H1 (cell line): ENCODE data around the gene LOXHD1. TPM values are rescaled to one million over a fixed set of nuclear protein-coding genes. Genes with fewer than 3 reads are reported as not detected.

Source experiments
- CTCF ChIA-PET: fragments of 300-600 bp; sonication (Branson Sonifier 250); formaldehyde crosslinking; loops from one replicate; lab custom pipeline; 2021; ENCODE audit not compliant: partially characterized antibody; lab: Charles Lee
- POLR2A ChIA-PET: fragments of 300-600 bp; sonication (Branson Sonifier 250); formaldehyde crosslinking; loops from one replicate; lab custom pipeline; 2021; ENCODE audit warnings: inconsistent platforms; ENCODE audit not compliant: partially characterized antibody; lab: Charles Lee
- DNase-seq, 2 experiments: peaks; one replicate each; pipeline versions ENCODE4 v3.0.0 to v3.0.0-alpha.2; 2010 to 2022; ENCODE audit warnings: low spot score in 2 of 2, low read depth in 1 of 2, mixed read lengths in 1 of 2
- FAIRE-seq: peaks from 2 replicates; lab custom pipeline; 2011; peaks lifted over from hg19 to GRCh38; lab: Jason Lieb, UNC
- H2AFZ ChIP-seq: 2 replicates; pipeline ENCODE4 v1.8.1; 2012; ENCODE audit warnings: low read length, inconsistent platforms
- H2AK5ac ChIP-seq: 2 replicates; pipeline ENCODE4 v1.6.1; 2013; ENCODE audit warnings: low read depth, low read length
- H2BK120ac ChIP-seq: replicated peaks from 2 replicates; pipeline ENCODE3; 2013; ENCODE audit warnings: low read depth, low read length, inconsistent platforms
- H2BK12ac ChIP-seq: 2 replicates; pipeline ENCODE4 v1.6.1; 2013; ENCODE audit warnings: low read depth, low read length
- H2BK15ac ChIP-seq: 2 replicates; pipeline ENCODE4 v1.6.1; 2013; ENCODE audit warnings: low read length
- H2BK20ac ChIP-seq: 2 replicates; pipeline ENCODE4 v1.6.1; 2013; ENCODE audit warnings: low read length
- H2BK5ac ChIP-seq: 2 replicates; pipeline ENCODE4 v1.6.1; 2013; ENCODE audit warnings: low read depth, low read length
- H3K14ac ChIP-seq: 2 replicates; pipeline ENCODE4 v1.6.1; 2013; ENCODE audit warnings: inconsistent platforms; ENCODE audit not compliant: insufficient read length
- H3K18ac ChIP-seq: 2 replicates; pipeline ENCODE4 v1.6.1; 2013; ENCODE audit warnings: low read length; ENCODE audit errors: extremely low read depth
- H3K23ac ChIP-seq: 2 replicates; pipeline ENCODE4 v1.6.1; 2013; ENCODE audit warnings: inconsistent platforms; ENCODE audit not compliant: insufficient read length
- H3K23me2 ChIP-seq: 2 replicates; pipeline ENCODE4 v1.6.1; 2013; ENCODE audit warnings: low read depth, low read length
- H3K27ac ChIP-seq: 2 replicates; pipeline ENCODE4 v1.6.1; 2011; ENCODE audit warnings: low read depth, low read length, inconsistent platforms
- H3K27me3 ChIP-seq, 4 experiments: replicated peaks in 1 of 4; 1 replicate in 1 of 4; 2 replicates in 3 of 4; pipeline versions ENCODE4 v1.6.1 to v1.8.1; 2011 to 2013; ENCODE audit warnings: low read length in 3 of 4, mild to moderate bottlenecking in 3 of 4, inconsistent platforms in 2 of 4, mixed read lengths in 2 of 4, moderate library complexity in 1 of 4; ENCODE audit not compliant: control insufficient read depth in 3 of 4, insufficient read depth in 3 of 4; ENCODE audit errors: extremely low read depth in 1 of 4
- H3K36me3 ChIP-seq, 4 experiments: 2 replicates each; pipeline versions ENCODE4 v1.6.1 to v1.8.1; 2011 to 2013; ENCODE audit warnings: mild to moderate bottlenecking in 4 of 4, low read length in 3 of 4, moderate library complexity in 2 of 4, control low read depth in 1 of 4, inconsistent platforms in 1 of 4; ENCODE audit not compliant: insufficient read depth in 4 of 4, control insufficient read depth in 2 of 4
- H3K4ac ChIP-seq: replicated peaks from 2 replicates; pipeline ENCODE3; 2013; ENCODE audit warnings: low read length, low read depth, mixed read lengths, inconsistent platforms; ENCODE audit not compliant: insufficient read length
- H3K4me1 ChIP-seq, 4 experiments: replicated peaks in 1 of 4; 1 replicate in 1 of 4; 2 replicates in 3 of 4; pipeline versions ENCODE4 v1.6.1 to v1.8.1; 2011 to 2013; ENCODE audit warnings: low read length in 3 of 4, inconsistent platforms in 2 of 4, mixed read lengths in 1 of 4; ENCODE audit not compliant: insufficient read depth in 4 of 4, control insufficient read depth in 3 of 4
- H3K4me2 ChIP-seq, 2 experiments: 2 replicates each; pipeline versions ENCODE4 v1.6.1 to v1.8.1; 2011 to 2013; ENCODE audit warnings: low read depth in 2 of 2, low read length in 2 of 2, control low read depth in 1 of 2, inconsistent platforms in 1 of 2, mild to moderate bottlenecking in 1 of 2; ENCODE audit not compliant: insufficient read depth in 1 of 2
- H3K4me3 ChIP-seq, 4 experiments: fragments of 200-600, 300-600 bp in 1 of 4; sonication (generic), shearing (Covaris generic), sonication (Bioruptor Twin) in 1 of 4; 2 replicates each; pipeline versions ENCODE4 v1.5.1 to v1.8.1; 2011 to 2016; ENCODE audit warnings: low read length in 4 of 4, low read depth in 3 of 4, control low read depth in 2 of 4, inconsistent platforms in 2 of 4, mild to moderate bottlenecking in 2 of 4, mixed read lengths in 1 of 4, moderate library complexity in 1 of 4; ENCODE audit not compliant: insufficient read depth in 2 of 4; ENCODE audit errors: extremely low read depth in 1 of 4
- H3K56ac ChIP-seq: replicated peaks from 2 replicates; pipeline ENCODE3; 2013; ENCODE audit warnings: low read depth, mild to moderate bottlenecking, mixed read lengths, low read length, inconsistent platforms; ENCODE audit not compliant: insufficient read length
- H3K79me1 ChIP-seq: 2 replicates; pipeline ENCODE4 v1.6.1; 2013; ENCODE audit warnings: low read depth, low read length, control low read depth
- H3K79me2 ChIP-seq, 2 experiments: 2 replicates each; pipeline versions ENCODE4 v1.6.1 to v1.8.1; 2012 to 2013; ENCODE audit warnings: low read length in 2 of 2, mild to moderate bottlenecking in 2 of 2, inconsistent platforms in 1 of 2; ENCODE audit not compliant: insufficient read depth in 2 of 2, control insufficient read depth in 1 of 2
- H3K9ac ChIP-seq, 4 experiments: replicated peaks in 1 of 4; 1 replicate in 1 of 4; 2 replicates in 3 of 4; pipeline versions ENCODE4 v1.6.1 to v1.8.1; 2011 to 2013; ENCODE audit warnings: low read depth in 3 of 4, low read length in 3 of 4, control low read depth in 2 of 4, mild to moderate bottlenecking in 2 of 4, moderate library complexity in 2 of 4, inconsistent platforms in 1 of 4; ENCODE audit errors: extremely low read depth in 1 of 4
- H3K9me3 ChIP-seq, 2 experiments: 2 replicates each; pipeline versions ENCODE4 v1.6.1 to v1.8.1; 2012 to 2013; ENCODE audit warnings: mild to moderate bottlenecking in 2 of 2, moderate library complexity in 2 of 2, control low read depth in 1 of 2, inconsistent platforms in 1 of 2, low read depth in 1 of 2, low read length in 1 of 2, mixed read lengths in 1 of 2; ENCODE audit not compliant: insufficient read depth in 2 of 2
- H4K20me1 ChIP-seq, 2 experiments: replicated peaks in 1 of 2; 2 replicates each; pipeline versions ENCODE3 to v1.8.1; 2011 to 2013; ENCODE audit warnings: inconsistent platforms in 2 of 2, low read length in 2 of 2, mild to moderate bottlenecking in 1 of 2; ENCODE audit not compliant: insufficient read depth in 2 of 2, control insufficient read depth in 1 of 2
- H4K5ac ChIP-seq: 2 replicates; pipeline ENCODE4 v1.6.1; 2013; ENCODE audit warnings: low read length, low read depth, mixed read lengths, inconsistent platforms; ENCODE audit not compliant: insufficient read length
- H4K8ac ChIP-seq: 2 replicates; pipeline ENCODE4 v1.8.0; 2013; ENCODE audit warnings: mild to moderate bottlenecking, moderate library complexity, low read length, inconsistent platforms; ENCODE audit not compliant: insufficient read depth; ENCODE audit errors: extremely low read depth
- H4K91ac ChIP-seq: replicated peaks from 2 replicates; pipeline ENCODE3; 2013; ENCODE audit warnings: low read length, mixed read lengths, inconsistent platforms; ENCODE audit not compliant: insufficient read length
- CHD2 ChIP-seq: IDR thresholded peaks from 2 replicates; pipeline ENCODE4 v1.6.1; 2012; ENCODE audit warnings: low read length, improper control_type of control experiment
- WGBS, 2 experiments: shearing (Covaris generic) in 1 of 2; methylation state at CpG; one replicate each; pipeline versions ENCODE4 v1.1.6 to v1.1.7; 2013 to 2015; ENCODE audit warnings: low lambda C conversion rate in 2 of 2, mixed read lengths in 2 of 2, inconsistent platforms in 1 of 2, low coverage in 1 of 2, missing lambda C conversion rate in 1 of 2; ENCODE audit not compliant: insufficient replicate concordance in 2 of 2, insufficient coverage in 1 of 2, insufficient read length in 1 of 2; ENCODE audit errors: extremely low coverage in 1 of 2, missing lambda C conversion rate in 1 of 2; 5-methylcytosine and 5-hydroxymethylcytosine counted together
- polyA plus RNA-seq, 7 experiments: library from polyadenylated mRNA; depleted of rRNA in 3 of 7; stranded (reverse) in 5 of 7; unstranded in 2 of 7; fragments of >200 nt in 5 of 7; fragments of 200-250 nt in 2 of 7; gene quantifications; 1 replicate in 5 of 7; 2 replicates in 1 of 7; 4 replicates in 1 of 7; pipeline versions ENCODE4 v1.2.1 to v1.2.3, GENCODE V29; 2011 to 2013; ENCODE audit warnings: missing spikeins in 2 of 7, mixed read lengths in 2 of 7
- total RNA-seq: library from RNA; stranded (reverse); fragmentation: NEBNext Ultra II Directional; extraction: Animal tissue kit (Norgen Biotek cat#: 25700); gene quantifications from 2 replicates; pipeline ENCODE4 v1.2.1, GENCODE V29; 2021

Gene LOXHD1
- total and polyA plus RNA-seq, 2 of the 8 experiments (the other 6 are each of a cell fraction or from before 2014, with no cell fraction given): 0.02 TPM; not detected in 1

DNA sequence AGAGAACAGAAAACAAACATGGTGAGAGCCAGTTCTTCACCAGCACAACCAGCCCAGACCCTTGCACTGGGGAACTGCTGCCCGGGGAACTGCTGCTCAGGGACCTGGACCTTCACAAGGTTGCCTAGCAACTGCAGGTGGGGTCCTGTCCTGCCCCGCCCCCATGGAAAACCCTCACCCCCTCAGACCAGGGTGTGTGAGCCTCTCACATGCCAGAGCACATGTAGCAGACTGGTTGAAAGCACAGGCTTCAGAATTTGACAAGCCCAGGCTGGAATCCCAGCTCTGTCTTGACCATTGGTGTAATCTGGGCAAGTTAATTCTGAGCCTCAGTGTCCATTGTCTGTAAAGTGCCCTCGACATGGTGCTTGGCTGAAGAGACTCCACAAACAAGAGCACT lies 118.6 kb downstream of the LOXHD1 start:
- Histone ChIP-seq H3K79me1 (no peaks in the 10 kb centered on the region), H2BK5ac (no peak overlapping the region), H3K27ac (no peak overlapping the region), H3K56ac (no peak overlapping the region), H3K27me3 (no peaks in the 10 kb centered on the region), H3K9ac (no peak overlapping the region), H2BK12ac (no peak overlapping the region), H3K23ac (no peak overlapping the region), H3K4me2 (no peak overlapping the region), H2BK120ac (no peak overlapping the region), H3K18ac (no peak overlapping the region), H3K14ac (no peak overlapping the region), H4K5ac (no peak overlapping the region), H3K9me3 (no peaks in the 10 kb centered on the region), H3K36me3 (no peaks in the 10 kb centered on the region; a peak in 1 of 8 replicates), H3K4ac (no peak overlapping the region), H4K20me1 (no peaks in the 10 kb centered on the region), H2BK20ac (no peak overlapping the region), H4K91ac (no peak overlapping the region), H2BK15ac (no peak overlapping the region), H3K4me1 (no peaks in the 10 kb centered on the region), H3K79me2 (no peaks in the 10 kb centered on the region), H2AK5ac (no peak overlapping the region), H4K8ac (no peak overlapping the region), H3K4me3 (no peak overlapping the region), H3K23me2 (no peaks in the 10 kb centered on the region), H2AFZ (no peak overlapping the region)
- 80% methylated on average over 3 of the region's 3 CpGs; no CpG with 5 or more reads in 1 of the 2 experiments for WGBS, 2 experiments
- CTCF ChIA-PET: interaction anchor here (1.2 to 2.2 kb wide), 3 partner anchors 12 to 120 kb away, joined by 3 to 8 read pairs (median 5); no protein-coding TSS in a partner anchor
- no peak for FAIRE-seq
- TF ChIP-seq CHD2: no peak
- POLR2A ChIA-PET: no interaction called here
- no peak for DNase-seq
